Stimulated activated CD4-positive, alpha-beta T cell treated with anti-CD3 and anti-CD28 coated beads, TNF-alpha, amount 100 ng/mL, for 4 hours (primary cell): ENCODE measurements around the gene FAM193B.

Source experiments
- DNase-seq, 3 experiments: peaks; one replicate each; pipeline ENCODE4 v3.0.0-alpha.2; 2020; ENCODE audit warnings: low read depth in 3 of 3

Gene FAM193B

GRCh38 chr5:177500685-177501522, 53.5 kb downstream of the FAM193B start:
- peak; percentile 65 to 84 (median 76) for DNase-seq

- DNase-seq, result no peak
Measured at GRCh38 chr5:177499842-177500241, 54.5 kb downstream of the FAM193B start.

- no peak for DNase-seq
Measured at GRCh38 chr5:177498013-177498787, 56.2 kb downstream of the FAM193B start.

- peak; percentile 86 to 90 (median 89) for DNase-seq
Measured at GRCh38 chr5:177497292-177498012, 56.9 kb downstream of the FAM193B start, which contains the start of gene PDLIM7. TSS of gene PDLIM7 (minus strand) at chr5:177497604. CDS start at chr5:177496512, 1,092 bp downstream.

DNA sequence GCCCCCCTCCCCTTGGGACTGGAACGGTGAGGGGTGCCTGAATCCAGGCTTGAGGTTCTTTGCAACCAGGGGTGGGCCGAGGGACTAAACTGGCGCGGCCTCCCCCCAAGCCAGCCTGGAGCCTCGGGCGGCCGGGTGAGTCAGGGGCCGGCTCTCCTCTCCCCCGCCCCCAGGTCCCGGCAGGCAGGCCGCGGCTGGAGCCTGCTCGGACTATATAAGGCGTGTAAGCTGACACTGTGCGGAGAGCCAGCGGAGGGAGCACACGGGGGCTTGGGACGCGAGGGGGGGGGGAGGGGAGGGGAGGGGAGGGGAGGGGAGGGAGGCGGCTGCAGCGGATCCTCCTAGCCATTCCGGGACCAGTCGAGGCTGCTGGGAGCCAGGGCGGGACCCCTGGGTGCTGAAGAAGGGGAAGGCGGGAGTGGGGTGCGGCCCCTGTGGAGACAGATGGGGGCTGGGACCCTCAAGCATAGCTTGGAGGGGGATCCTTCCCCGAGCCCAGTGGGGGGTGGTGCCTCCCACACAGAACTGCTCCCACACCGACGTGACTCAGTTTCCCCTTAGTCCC, 57.6 kb downstream of the FAM193B start:
- DNase-seq, result no peak

- no peak for DNase-seq
Measured at GRCh38 chr5:177496070-177496726, 58.2 kb downstream of the FAM193B start.

- DNase-seq, result no peak
Measured at GRCh38 chr5:177495243-177496060, 58.9 kb downstream of the FAM193B start.

DNA sequence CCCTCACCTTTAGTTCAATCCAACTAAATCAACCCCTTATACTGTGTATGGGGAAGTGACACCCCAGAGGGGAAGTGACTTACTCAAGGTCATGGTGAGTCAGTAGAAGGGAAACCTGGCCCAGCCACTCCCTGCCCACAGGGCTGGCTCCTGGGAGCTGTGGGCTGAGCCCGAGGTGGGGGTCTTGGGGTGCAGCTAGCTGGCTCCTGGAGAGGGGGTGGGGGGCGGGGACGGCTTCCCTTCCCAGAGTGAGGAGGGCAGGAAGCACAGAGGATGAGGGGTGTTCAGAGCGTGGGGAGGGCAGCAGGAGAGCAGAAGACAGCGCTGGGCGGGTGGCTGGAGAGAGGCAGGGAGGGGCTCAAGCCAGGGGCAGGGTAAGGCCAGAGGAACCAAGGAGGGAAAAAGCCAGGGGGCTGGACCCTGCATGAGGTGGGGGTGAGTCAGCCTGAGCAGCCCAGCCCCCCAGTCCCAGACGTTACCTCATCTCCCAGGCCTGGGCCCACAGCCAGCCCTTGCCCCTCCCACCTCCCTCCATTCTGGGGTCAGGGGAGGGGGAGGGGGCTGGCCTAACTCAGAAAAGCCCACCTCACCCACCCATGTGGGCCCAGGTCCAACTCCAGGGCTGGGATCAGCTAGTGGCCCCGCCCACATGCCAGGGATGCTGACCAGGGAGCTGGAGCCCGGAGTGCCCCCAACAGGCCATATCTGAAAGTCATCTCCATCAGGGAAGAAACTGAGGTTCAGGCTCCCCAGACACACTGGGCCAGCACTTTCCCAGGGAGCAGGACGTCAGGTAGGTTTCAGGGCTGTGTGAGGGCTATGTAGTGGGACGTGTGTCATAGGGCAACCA, 59.8 kb downstream of the FAM193B start:
- DNase-seq, result no peak

DNA sequence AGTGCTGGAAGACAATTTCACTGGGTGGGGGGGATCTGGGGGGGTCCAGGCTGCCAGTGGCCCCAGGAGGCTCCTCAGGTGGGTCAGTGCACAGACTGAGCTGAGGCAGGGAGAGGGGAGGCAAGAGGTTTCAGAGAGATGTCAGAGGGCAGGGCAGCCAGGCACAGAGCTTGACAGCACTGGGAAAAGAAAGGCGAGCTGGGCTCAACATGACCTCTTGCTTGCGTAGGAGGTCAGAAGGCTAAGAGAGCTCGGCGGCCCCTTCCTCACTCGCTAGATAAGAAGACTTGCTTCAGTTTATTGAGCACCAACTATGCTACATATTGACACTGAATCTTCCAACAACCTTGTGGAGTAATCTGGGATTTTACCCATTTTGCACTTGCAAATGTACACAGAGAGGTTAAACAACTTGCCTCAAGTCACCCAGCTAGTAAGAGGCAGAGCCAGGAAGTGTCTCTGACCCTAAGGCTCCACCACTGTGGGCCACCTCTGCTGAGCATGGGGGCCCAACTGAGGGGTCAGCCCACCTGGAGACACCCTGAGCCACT, 60.5 kb downstream of the FAM193B start:
- no peak for DNase-seq

DNA sequence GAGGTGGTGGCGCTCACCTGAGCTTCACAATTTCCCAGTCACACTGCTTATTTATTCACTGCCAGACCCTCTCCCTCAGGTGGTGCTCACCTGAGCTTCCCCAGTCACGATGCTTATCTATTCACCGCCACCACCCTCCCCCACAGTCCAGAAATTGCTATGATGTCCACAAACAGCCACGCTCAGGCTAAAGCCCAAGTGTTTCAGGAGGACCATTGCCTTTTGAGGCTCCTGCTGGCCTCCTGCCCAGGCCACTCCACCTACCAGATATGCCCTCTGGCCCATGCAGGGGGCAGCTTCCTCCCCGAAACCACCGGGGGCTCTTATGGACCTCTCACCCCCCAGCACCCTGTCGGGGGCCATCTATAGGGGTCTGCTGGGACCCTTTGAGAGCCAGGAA, 61.5 kb downstream of the FAM193B start:
- no peak for DNase-seq

- no peak for DNase-seq
Measured at GRCh38 chr5:177491983-177492746, 62.2 kb downstream of the FAM193B start.

- no peak for DNase-seq
Measured at GRCh38 chr5:177491429-177491945, 62.9 kb downstream of the FAM193B start.

- no peak for DNase-seq
Measured at GRCh38 chr5:177490992-177491391, 63.4 kb downstream of the FAM193B start.

- no peak for DNase-seq
Measured at GRCh38 chr5:177490311-177490991, 63.9 kb downstream of the FAM193B start.

GRCh38 chr5:177489119-177489716, 65.1 kb downstream of the FAM193B start:
- DNase-seq, result no peak

- DNase-seq, result no peak
Measured at GRCh38 chr5:177487975-177488374, 66.4 kb downstream of the FAM193B start.

GRCh38 chr5:177487144-177487543, 67.2 kb downstream of the FAM193B start:
- no peak for DNase-seq
